HepG2 (cell line): ENCODE data around the gene KRT81. TPM values are rescaled to one million over a fixed set of nuclear protein-coding genes. Genes with fewer than 3 reads are reported as not detected.

Experiments
- ZBTB40 ChIP-seq, 2 experiments: fragments of 450-650 bp in 1 of 2; sonication (generic) in 1 of 2; formaldehyde crosslinking in 1 of 2; IDR thresholded peaks; 2 replicates each; pipeline versions ENCODE4 v1.6.1 to v1.8.0; 2016 to 2022; ENCODE audit warnings: antibody characterized with exemption in 1 of 2, mild to moderate bottlenecking in 1 of 2, missing genetic modification reagents in 1 of 2
- ZNF615 ChIP-seq: sonication (generic); formaldehyde crosslinking; IDR thresholded peaks from 2 replicates; pipeline ENCODE4 v1.5.0; 2020; ENCODE audit warnings: mild to moderate bottlenecking, missing genetic modification reagents, borderline replicate concordance
- polyA plus RNA-seq, 8 experiments: library from polyadenylated mRNA; depleted of rRNA in 3 of 8; stranded (reverse) in 7 of 8; unstranded in 1 of 8; fragments of >200 nt; fragmentation: Illumina TruSeq in 4 of 8; extraction: Trizol in 4 of 8; gene quantifications; 2 replicates each; pipeline versions ENCODE4 v1.2.1 to v1.2.3, GENCODE V29; 2011 to 2016; ENCODE audit warnings: low read depth in 4 of 8, missing spikeins in 1 of 8, mixed read lengths in 1 of 8; ENCODE audit not compliant: insufficient read depth in 1 of 8
- total RNA-seq, 5 experiments: library from RNA; depleted of rRNA; stranded (reverse); fragments of >200 nt; fragmentation: Illumina TruSeq; extraction: Trizol; gene quantifications; 2 replicates each; pipeline ENCODE4 v1.2.3, GENCODE V29; 2016; ENCODE audit warnings: low read depth in 1 of 5

The KRT81 gene
- total and polyA plus RNA-seq, 2 of the 13 experiments (the other 11 are each of a cell fraction or from before 2014, with no cell fraction given) = not detected

GRCh38 chr12:52323416-52324152 is 32.2 kb upstream of the KRT81 start (continued):
- TF ChIP-seq ZBTB40 (IDR thresholded peaks at IDR 0.05) (no peak), ZBTB40 (CRISPR knock-in tag; IDR thresholded peaks at IDR 0.05) (no peak), ZNF615 (CRISPR knock-in tag) (no peak)
